ENCODE measurements around the gene RBM44.
"Not testable (repeated sequence)": the region's sequence is repeated elsewhere in the genome, so short reads cannot be mapped to it uniquely, and the experiment has no call there.

RBM44 gene

DNA sequence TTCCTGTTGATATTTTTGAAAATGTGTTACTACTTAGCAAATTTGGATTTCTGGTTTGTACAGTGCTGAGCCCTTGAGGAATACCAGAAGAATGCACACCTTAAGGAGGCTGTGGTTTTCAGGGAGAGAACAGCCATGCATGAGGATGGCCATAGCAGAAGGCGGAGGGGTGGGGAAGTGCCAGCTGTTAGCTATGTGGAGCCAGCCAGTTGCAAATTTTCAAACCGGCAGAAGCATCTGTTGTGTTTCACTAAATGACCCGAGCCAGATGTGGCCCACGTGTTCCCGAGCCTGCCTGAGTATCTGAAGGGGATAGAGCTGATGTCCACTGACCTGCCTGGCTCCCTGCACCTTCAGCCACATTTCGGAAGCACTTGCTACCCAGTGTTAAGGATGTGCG, 16.4 kb upstream of the RBM44 start:
- no peak for DNase-seq (ENCODE audit: low read depth in 2 of 2, low spot score in 1 of 2)

DNA sequence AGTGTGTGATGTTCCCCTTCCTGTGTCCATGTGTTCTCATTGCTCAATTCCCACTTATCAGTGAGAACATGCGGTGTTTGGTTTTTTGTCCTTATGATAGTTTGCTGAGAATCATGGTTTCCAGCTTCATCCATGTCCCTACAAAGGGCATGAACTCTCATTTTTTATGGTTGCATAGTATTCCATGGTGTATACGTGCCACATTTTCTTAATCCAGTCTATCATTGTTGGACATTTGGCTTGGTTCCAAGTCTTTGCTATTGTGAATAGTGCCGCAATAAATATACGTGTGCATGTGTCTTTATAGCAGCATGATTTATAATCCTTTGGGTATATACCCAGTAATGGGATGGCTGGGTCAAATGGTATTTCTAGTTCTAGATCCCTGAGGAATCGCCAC, 14.9 kb upstream of the RBM44 start:
- DNase-seq (ENCODE audit: low read depth in 2 of 2, low spot score in 1 of 2) = not testable (repeated sequence)

DNA sequence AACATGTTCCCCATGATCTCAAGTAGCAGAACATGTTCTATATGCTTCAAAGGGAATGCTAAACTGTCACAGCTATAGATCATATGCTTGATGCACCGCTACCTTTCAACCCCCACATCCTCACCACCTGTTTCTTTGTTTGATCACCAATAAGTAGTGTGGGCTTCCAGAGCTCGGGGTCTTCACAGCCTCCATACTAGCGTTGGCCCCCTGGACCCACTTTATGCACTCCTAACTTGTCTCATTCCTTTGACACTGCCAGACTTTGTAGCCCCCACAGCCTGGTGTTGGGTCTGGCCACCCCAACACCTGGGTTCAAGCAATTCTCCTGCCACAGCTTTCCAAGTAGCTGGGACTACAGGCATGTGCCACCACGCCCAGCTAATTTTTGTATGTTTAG, 11.6 kb upstream of the RBM44 start:
- no peak for DNase-seq (ENCODE audit: low read depth in 2 of 2, low spot score in 1 of 2)

DNA sequence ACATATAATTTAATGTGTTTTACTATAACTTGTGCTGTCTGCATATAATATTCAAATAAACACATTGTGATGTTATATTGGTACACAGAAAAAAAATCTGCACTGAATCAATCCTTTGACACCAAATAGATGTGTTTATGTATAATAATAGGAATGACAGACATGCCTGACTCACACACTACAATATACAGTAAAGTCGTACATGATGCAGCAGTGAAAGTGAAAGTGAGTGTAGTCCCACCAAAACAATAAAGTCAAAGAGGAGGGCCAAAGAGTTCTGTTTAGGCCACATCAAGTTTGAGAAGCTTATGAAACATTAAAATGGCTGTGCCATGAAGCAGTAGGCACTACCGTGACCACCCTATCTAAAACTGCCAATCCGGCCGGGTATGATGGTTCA, 8.2 kb upstream of the RBM44 start:
- DNase-seq (ENCODE audit: low read depth in 2 of 2, low spot score in 1 of 2) = no peak

DNA sequence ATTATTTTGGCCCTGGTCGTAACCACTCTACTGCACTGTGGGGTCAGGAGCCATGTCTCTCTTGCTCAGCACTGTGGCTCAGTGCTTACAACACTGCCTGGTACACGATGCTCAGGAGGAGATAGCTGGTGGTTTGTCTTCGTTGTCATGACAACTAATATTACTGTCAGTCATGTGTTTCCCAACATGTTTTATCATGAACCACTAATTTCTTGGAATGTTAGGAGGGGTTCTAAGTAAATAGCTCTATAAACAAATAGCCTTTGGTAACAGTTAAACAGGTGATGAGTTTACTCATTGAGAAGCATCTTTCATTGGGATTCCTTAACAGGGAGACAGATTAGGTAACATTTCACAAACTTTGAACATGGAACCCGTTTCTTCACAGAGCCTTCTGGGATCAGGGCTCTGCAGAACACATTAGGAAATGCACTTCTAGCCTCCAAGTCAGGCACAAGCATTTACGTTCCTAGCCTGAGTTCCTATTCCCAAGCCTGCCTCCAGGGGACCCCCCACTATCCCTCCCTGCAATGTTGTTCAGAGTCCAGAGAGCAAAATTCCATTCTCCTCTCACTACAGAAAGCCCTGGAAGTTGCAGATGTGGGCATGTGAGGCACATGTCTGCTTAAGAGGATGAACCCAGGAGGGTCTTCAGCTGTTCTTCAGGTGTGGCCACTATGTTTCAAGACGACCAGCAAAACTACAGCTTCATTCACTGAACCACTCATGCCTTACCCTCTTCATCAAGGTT, 6.4 kb upstream of the RBM44 start:
- no peak for DNase-seq (ENCODE audit: low read depth in 2 of 2, low spot score in 1 of 2)

DNA sequence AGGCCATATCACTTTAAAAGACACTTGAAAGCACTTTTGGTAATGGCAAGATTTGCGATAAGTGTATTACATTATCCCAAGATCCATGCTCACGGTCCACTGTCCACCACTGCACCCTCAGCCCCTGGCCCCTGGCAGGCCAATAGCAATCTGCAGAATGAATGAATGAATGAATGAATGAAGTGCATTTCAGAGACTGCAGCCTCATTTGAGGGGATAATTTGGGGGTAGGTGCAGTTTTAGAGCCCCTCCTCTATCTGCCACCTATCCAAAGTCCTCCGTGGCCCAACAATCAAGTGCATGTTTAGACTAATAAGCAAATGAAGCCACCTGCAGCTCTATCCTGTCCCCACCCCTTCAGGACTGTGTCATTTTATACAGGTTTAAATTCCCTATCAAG, 1.3 kb upstream of the RBM44 start:
- DNase-seq (ENCODE audit: low read depth in 2 of 2, low spot score in 1 of 2) = no peak

DNA sequence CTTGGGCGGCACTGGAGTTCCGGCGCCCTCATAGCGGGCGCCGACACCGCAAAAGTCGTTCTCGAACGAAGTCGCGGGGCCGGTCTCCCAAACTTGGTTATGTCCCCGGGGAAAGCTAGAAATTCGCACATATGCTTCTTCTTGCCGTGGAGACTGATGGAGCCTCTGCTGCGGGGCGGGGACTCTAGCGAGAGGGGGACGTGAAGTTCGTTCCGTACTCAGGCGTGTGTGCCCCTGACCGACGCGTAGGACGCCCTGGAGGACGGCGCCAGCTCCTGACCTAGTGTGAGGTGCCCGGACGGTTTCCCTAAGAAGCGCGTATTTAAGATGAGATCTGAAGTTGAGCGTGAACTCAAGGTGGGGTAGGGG, 465 bp downstream of the RBM44 start:
- DNase-seq (ENCODE audit: low read depth in 2 of 2, low spot score in 1 of 2) = no peak

DNA sequence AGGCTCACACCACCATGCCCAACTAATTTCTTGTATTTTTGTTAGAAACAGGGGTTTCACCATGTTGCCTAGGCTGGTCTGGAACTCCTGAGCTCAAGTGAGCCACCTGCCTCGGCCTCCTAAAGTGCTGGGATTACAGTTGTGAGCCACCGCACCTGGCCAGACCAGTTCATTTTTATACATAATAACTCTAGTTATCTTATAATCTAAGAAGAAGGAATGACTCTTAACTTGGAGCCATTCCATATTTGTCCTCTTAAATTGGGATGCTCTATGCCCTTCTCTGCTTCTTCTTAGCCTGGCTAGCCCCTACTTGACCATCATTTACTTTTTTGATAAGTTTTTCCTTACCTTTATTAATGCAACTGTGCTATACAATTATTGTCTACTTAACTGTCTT, 2.9 kb downstream of the RBM44 start:
- no peak for DNase-seq (ENCODE audit: low read depth in 2 of 2, low spot score in 1 of 2)

DNA sequence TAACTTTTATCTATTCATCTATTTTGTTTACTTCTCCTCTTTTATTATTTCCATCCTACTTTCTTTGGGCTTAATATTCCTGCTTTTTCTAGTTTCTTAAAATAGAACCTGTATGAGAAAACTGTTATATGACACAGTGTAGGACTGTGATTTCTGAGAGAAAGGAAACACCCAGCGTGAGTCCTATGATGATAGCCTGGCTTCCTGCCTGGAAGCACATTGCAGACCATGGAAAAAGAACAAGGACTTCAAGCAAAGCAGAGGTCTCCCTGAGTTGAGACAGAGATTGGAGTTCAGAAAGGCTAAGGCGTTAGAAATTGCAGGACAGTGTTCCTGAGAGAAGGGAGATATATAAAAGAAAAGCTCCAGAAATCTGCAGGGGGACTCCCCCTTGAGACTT, 7.8 kb downstream of the RBM44 start:
- no peak for DNase-seq (ENCODE audit: low read depth in 2 of 2, low spot score in 1 of 2)

DNA sequence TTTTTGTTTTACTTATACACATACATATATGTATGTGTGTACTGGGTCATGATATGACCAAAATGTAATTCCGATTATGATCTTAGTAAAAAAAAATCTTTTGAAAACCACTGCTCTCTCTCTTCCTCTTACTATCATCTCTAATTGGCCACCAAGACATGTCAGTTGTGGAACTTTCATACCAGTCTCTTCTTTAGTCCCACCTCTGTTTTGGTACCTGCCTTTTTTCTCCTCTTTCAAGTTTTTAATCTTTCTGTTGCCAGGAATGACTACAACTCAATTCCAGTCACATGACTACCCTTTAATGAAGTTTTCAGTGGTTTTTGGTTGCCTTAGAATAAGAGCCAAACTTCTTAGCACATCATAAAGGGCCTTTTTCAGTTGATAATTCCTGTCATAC, 17.1 kb downstream of the RBM44 start:
- DNase-seq (ENCODE audit: low read depth in 2 of 2, low spot score in 1 of 2) = no peak

DNA sequence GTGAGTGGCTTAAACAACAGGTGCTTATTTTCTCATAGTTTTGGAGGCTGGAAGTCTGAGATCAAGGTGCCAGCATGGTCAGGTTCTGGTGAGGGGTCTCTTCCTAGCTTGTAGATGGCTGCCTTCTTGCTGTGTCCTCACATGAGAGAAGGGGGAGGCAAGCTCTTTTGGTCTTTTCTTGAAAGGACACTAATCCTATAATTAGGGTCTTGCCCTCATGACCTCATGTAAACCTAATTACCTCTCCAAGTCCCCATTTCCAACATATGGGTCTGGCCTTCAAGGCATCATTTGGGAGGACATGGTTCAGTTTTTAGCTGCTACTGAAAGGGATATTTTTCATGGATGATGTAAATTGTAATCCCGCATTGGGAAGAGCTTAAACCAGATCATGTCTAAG, 18.0 kb downstream of the RBM44 start:
- no peak for DNase-seq (ENCODE audit: low read depth in 2 of 2, low spot score in 1 of 2)

DNA sequence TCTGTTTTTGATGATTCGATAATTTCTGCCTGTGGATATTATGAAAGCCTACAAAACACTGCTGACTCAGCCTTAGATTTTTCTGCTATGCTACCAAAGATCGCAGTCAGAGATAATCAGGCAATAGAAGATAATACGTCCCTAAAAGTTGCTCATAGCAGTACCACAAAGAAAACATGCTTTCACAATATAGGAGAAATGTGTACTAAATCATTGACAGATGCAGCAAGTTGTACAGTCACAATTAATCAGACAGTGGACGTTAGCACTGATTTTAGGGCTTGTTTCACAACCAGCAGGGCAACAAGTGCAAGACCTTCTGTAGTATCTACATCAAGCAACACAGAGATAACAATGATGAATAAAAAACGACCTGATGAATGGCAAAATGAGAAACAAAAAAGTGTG, 19.5 kb downstream of the RBM44 start:
- DNase-seq (ENCODE audit: low read depth in 2 of 2, low spot score in 1 of 2) = no peak

DNA sequence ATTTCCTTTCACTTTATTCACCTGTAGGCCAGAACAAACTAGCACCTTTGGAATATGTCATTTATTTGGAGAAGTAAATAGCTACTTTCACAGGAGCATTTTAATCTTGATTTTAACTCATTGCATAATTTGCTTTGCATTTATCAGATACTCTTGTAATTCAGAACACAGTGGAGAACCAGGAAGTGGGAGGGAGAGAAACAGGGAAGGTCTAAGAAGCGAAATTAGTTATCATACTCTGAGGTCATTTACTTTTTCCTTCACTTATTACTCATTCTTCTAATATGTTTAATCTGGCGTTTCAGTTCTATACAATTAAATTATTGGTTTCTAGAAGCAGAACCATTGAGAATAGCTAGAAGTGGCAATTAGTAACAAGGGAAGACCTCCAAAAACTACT, 20.7 kb downstream of the RBM44 start:
- DNase-seq (ENCODE audit: low read depth in 2 of 2, low spot score in 1 of 2) = no peak

DNA sequence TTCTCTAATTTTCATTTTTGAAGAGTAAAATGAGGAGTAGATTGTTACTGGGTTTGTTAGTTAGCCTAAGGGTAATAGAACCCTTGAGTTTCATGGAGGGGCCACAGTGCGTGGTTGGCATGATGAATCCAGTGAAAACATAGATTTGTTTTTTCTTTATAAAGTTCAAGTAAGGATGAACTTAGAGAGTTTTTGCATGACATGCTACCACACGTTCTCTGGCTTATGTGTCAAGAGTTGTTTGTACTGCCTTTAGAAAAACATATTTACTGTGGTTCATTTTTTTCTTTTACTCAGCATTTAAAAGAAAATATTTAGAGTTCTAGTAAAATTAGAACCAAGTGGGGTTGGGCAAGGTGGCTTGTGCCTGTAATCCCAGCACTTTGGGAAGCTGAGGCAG, 21.8 kb downstream of the RBM44 start:
- DNase-seq (ENCODE audit: low read depth in 2 of 2, low spot score in 1 of 2) = no peak

DNA sequence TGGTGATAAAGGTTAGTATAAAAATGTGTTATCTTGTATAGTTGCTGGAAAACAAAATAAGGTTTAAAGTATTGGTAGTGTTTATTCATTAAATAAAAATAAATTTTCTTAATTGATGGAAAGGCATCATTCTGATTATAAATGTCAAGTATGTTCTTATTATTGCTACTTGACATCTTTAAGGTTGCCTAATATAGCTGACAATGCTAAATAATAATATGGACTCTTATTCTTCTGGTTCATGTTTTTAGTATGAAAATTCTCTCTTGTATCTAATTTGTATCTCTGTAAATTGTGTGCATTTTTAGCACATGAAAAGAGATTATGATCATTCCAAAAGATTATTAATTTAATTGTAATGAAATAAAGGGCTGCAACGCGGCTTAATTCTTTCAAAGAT, 25.0 kb downstream of the RBM44 start:
- no peak for DNase-seq (ENCODE audit: low read depth in 2 of 2, low spot score in 1 of 2)

DNA sequence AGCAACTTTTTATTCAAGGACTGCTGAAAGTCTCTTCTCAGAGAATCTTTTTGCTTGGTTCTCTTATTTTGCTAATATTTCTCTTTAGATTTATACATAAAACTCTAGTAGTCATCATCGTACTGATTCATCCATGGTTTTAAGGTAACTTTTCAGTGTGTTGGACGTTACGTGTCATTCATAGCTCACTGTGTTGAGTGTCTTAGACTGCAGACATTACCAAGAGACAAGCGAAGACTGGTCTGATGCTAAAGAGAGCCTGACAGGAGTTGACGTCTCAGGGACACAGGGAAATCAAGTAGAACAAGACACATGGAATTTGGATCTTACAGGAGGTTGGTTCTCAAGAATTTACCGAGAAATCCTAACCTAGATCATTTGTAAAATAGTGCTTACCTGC, 25.5 kb downstream of the RBM44 start:
- no peak for DNase-seq (ENCODE audit: low read depth in 2 of 2, low spot score in 1 of 2)

DNA sequence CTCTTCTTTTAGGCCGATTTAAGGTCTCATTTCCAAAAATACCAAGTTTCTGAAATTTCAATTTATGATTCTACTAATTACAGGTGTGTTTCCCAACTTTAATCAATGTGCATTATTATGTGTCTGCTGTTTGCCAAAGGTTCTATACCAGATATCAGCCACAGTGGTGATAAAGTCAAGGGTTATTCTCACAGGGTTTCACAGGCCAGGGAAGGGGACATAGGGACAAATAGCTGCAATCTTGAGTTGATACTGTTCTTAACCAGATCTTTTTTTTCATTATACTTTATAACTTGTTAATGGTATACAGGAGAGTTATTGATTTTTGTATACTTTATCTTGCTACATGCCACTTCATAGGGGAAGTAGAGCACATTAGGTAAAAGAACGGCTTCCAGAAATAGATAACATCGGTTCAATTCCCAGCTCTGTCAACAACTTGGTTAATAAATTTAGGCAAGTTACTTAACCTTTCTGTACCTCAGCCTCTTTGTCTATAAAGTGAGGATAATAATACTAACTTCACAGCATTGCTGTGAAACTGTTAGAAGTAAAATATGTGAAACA, 28.9 kb downstream of the RBM44 start:
- no peak for DNase-seq (ENCODE audit: low read depth in 2 of 2, low spot score in 1 of 2)

DNA sequence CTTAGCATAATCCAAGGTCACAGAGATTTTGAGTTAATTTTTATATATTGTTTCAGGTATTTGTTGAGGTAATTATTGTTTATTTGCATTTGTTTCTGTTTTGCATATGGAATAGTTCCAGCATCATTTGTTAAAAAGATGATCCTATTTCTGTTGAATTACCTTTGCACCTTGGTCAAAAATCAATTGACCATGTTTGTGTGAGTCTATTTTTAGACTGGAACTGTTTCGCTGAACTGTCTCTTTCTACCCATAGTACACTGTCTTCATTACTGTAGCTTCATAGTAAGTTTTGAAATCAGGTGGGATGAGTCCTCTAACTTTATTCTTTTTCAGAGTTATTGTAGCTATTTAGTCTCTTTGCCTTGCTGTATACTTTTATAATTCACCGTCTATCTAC, 31.9 kb downstream of the RBM44 start:
- no peak for DNase-seq (ENCODE audit: low read depth in 2 of 2, low spot score in 1 of 2)

DNA sequence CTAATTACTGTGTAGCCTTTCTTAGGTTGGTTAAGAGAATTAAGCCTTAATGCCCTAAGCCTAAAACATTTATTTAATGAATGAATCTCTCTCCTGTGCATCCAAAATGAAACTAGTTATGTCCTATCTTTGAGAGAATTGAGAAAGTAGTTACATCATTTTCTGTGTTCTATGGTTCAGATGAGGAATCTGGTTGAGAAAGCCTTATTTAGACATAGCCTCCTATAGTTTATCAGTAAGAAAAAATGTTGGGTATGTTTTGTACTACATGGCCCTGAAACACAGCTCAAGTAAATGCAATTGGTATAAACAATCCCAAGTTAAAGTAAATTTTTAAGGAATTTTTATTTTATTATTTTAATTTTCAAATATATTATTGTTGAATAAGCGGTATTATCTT, 35.0 kb downstream of the RBM44 start:
- DNase-seq (ENCODE audit: low read depth in 2 of 2, low spot score in 1 of 2) = no peak

DNA sequence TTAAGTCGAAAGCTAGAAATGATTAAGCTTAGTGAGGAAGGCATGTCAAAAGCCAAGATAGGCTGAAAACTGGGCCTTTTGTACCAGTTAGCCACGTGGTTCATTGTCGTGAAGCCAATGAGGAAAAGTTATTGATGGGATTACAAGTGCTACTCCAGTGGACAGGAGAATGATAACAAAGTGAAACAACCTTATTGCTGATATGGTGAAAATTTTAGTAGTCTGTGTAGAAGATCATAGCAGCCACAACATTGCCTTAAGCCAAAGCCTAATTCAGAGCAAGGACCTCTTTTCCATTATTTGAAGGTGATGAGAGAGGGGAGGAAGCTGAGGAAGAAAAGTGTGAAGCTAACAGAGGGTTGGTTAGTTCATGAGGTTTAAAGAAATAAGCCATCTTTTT, 36.8 kb downstream of the RBM44 start:
- DNase-seq (ENCODE audit: low read depth in 2 of 2, low spot score in 1 of 2) = no peak

DNA sequence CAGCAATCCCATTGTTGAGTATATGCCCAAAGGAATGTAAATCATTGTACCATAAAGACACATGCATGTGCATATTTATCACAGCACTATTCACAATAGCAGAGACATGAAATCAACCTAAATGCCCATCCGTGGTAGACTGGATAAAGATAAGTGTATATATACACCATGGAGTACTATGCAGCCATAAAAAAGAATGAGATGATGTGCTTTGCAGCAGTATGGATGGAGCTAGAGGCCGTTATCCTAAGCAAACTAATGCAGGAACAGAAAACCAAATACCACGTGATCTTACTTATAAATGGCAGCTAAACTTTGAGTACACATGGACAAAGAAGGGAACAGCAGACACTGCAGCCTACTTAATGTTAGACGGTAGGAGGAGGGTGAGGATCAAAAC, 42.5 kb downstream of the RBM44 start:
- DNase-seq (ENCODE audit: low read depth in 2 of 2, low spot score in 1 of 2) = no peak

DNA sequence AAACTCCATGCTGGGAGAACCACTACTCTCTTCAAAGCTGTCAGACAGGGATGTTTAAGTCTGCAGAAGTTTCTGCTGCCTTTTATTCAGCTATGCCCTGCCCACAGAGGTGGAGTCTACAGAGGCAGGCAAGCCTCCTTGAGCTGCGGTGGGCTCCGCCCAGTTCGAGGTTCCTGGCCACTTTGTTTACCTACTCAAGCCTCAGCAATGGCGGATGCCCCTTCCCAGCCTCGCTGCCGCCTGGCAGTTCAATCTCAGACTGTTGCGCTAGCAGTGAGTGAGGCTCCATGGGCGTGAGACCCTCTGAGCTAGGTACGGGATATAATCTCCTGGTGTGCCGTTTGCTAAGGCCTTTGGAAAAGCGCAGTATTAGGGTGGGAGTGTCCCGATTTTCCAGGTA, 50.4 kb downstream of the RBM44 start:
- DNase-seq (ENCODE audit: low read depth in 2 of 2, low spot score in 1 of 2) = not testable (repeated sequence)

DNA sequence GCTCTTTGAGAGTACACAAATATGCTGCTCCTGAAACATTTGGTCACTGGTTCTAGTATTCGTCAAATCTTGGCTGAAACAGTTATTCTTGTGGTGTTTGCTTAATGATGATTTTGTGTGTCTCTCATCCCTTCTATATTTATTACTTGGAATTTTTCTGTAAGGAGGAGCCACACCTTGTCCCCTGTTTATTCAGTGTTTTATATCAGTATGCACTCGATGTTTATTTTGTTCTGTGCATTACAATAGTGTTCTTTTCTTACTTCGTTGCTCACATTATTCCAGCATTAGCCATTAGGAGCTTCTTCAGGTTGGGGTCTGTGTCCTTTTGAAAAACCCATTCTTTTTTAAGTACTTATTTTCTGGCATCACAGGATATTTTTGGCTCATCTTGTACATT, 55.7 kb downstream of the RBM44 start:
- no peak for DNase-seq (ENCODE audit: low read depth in 2 of 2, low spot score in 1 of 2)
